ENCODE data around the gene STARD13. TPM values are rescaled to one million over a fixed set of nuclear protein-coding genes. Genes with fewer than 3 reads are reported as not detected.

The STARD13 gene
- total and polyA plus RNA-seq, 4 donors, result 2.7 to 15.3 (median 5.7) TPM

- 92% methylated on average over 3 of the region's 3 CpGs for WGBS
- H3K4me3 ChIP-seq (ENCODE audit: low read depth in 1 of 3, low read length in 3 of 3), result no peak overlapping the region
- no peak for TF ChIP-seq HNF4A (conservative IDR thresholded peaks at IDR 0.05)
- H3K36me3 ChIP-seq (ENCODE audit: control insufficient read depth in 4 of 4, insufficient read depth in 3 of 4, low read depth in 1 of 4, low read length in 3 of 4), result no peaks in the 10 kb centered on the region
- H3K4me1 ChIP-seq (ENCODE audit: control insufficient read depth in 4 of 4, insufficient read depth in 4 of 4, low read length in 3 of 4), result peaks cover 0 to 13% (median 4%) of the 10 kb centered on the region in 4 donors
- no peak overlapping the region for H3K27ac ChIP-seq (ENCODE audit: low read depth in 1 of 2, low read length in 2 of 2)
- no peaks in the 10 kb centered on the region for H3K27me3 ChIP-seq (ENCODE audit: control insufficient read depth in 4 of 4, insufficient read depth in 4 of 4, low read length in 3 of 4)
- no peak for DNase-seq (ENCODE audit: low spot score)
- no peaks in the 10 kb centered on the region for H3K9me3 ChIP-seq (ENCODE audit: control insufficient read depth in 4 of 4, low read length in 3 of 4)
- no peak overlapping the region for H3K9ac ChIP-seq (ENCODE audit: low read depth in 1 of 2, low read length in 2 of 2)
These were observed 79.1 kb downstream of the STARD13 start for GRCh38 chr13:33206425-33206824.

DNA sequence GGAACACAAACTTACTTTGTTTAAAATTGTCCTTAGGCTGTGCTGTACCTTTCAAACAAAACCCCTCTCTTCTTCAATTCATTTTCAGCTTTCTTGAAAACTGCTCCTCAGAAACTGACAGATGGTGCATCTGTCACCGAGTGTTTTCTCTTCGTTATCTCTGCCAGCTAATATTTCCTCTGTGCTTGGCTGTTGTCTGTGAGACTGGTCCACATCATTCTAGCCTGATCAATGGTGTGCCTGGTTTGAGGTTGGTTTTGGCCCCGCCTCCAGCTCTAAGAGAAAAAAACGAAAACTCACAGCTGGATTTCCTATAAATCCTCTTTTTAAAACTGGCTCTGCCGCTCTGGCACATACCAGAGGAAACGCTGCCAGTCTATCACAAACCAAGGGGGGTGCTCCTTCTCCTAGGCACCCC, 79.7 kb downstream of the STARD13 start:
- H3K27ac ChIP-seq (ENCODE audit: low read depth in 1 of 2, low read length in 2 of 2), result peak overlapping the region; percentile 5 to 19
- H3K9me3 ChIP-seq (ENCODE audit: control insufficient read depth in 4 of 4, low read length in 3 of 4), result no peaks in the 10 kb centered on the region
- peaks cover 0 to 13% (median 4%) of the 10 kb centered on the region in 4 donors for H3K4me1 ChIP-seq (ENCODE audit: control insufficient read depth in 4 of 4, insufficient read depth in 4 of 4, low read length in 3 of 4)
- WGBS, result 67% methylated on average over 6 of the region's 6 CpGs
- no peaks in the 10 kb centered on the region for H3K36me3 ChIP-seq (ENCODE audit: control insufficient read depth in 4 of 4, insufficient read depth in 3 of 4, low read depth in 1 of 4, low read length in 3 of 4)
- H3K9ac ChIP-seq (ENCODE audit: low read depth in 1 of 2, low read length in 2 of 2), result no peak overlapping the region
- no peaks in the 10 kb centered on the region for H3K27me3 ChIP-seq (ENCODE audit: control insufficient read depth in 4 of 4, insufficient read depth in 4 of 4, low read length in 3 of 4)
- H3K4me3 ChIP-seq (ENCODE audit: low read depth in 1 of 3, low read length in 3 of 3), result no peak overlapping the region
- no peak for DNase-seq (ENCODE audit: low spot score)
- TF ChIP-seq RXRA (IDR thresholded peaks at IDR 0.05) (no peak), GABPA (IDR thresholded peaks at IDR 0.05 in 1 of 2, conservative IDR thresholded peaks at IDR 0.05 in 1 of 2) (no peak), NR2F2 (IDR thresholded peaks at IDR 0.05) (no peak), EGR1 (IDR thresholded peaks at IDR 0.05; ENCODE audit: low read depth in 2 of 2) (no peak), FOXA2 (IDR thresholded peaks at IDR 0.05) (no peak), RAD21 (IDR thresholded peaks at IDR 0.05) (no peak), TAF1 (conservative IDR thresholded peaks at IDR 0.05) (no peak), YY1 (IDR thresholded peaks at IDR 0.05) (no peak), MAX (IDR thresholded peaks at IDR 0.05) (no peak)
- TF ChIP-seq, protein P1, sequence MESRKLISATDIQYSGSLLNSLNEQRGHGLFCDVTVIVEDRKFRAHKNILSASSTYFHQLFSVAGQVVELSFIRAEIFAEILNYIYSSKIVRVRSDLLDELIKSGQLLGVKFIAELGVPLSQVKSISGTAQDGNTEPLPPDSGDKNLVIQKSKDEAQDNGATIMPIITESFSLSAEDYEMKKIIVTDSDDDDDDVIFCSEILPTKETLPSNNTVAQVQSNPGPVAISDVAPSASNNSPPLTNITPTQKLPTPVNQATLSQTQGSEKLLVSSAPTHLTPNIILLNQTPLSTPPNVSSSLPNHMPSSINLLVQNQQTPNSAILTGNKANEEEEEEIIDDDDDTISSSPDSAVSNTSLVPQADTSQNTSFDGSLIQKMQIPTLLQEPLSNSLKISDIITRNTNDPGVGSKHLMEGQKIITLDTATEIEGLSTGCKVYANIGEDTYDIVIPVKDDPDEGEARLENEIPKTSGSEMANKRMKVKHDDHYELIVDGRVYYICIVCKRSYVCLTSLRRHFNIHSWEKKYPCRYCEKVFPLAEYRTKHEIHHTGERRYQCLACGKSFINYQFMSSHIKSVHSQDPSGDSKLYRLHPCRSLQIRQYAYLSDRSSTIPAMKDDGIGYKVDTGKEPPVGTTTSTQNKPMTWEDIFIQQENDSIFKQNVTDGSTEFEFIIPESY (IDR thresholded peaks at IDR 0.05), result no peak
- TF ChIP-seq, protein P2, sequence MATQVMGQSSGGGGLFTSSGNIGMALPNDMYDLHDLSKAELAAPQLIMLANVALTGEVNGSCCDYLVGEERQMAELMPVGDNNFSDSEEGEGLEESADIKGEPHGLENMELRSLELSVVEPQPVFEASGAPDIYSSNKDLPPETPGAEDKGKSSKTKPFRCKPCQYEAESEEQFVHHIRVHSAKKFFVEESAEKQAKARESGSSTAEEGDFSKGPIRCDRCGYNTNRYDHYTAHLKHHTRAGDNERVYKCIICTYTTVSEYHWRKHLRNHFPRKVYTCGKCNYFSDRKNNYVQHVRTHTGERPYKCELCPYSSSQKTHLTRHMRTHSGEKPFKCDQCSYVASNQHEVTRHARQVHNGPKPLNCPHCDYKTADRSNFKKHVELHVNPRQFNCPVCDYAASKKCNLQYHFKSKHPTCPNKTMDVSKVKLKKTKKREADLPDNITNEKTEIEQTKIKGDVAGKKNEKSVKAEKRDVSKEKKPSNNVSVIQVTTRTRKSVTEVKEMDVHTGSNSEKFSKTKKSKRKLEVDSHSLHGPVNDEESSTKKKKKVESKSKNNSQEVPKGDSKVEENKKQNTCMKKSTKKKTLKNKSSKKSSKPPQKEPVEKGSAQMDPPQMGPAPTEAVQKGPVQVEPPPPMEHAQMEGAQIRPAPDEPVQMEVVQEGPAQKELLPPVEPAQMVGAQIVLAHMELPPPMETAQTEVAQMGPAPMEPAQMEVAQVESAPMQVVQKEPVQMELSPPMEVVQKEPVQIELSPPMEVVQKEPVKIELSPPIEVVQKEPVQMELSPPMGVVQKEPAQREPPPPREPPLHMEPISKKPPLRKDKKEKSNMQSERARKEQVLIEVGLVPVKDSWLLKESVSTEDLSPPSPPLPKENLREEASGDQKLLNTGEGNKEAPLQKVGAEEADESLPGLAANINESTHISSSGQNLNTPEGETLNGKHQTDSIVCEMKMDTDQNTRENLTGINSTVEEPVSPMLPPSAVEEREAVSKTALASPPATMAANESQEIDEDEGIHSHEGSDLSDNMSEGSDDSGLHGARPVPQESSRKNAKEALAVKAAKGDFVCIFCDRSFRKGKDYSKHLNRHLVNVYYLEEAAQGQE (IDR thresholded peaks at IDR 0.05), result no peak

- H3K9ac ChIP-seq (ENCODE audit: low read depth in 1 of 2, low read length in 2 of 2), result no peak overlapping the region
- no peak overlapping the region for H3K4me3 ChIP-seq (ENCODE audit: low read depth in 1 of 3, low read length in 3 of 3)
- H3K27ac ChIP-seq (ENCODE audit: low read depth in 1 of 2, low read length in 2 of 2), result no peak overlapping the region
- peaks cover 0 to 13% (median 4%) of the 10 kb centered on the region in 4 donors for H3K4me1 ChIP-seq (ENCODE audit: control insufficient read depth in 4 of 4, insufficient read depth in 4 of 4, low read length in 3 of 4)
- no peak for TF ChIP-seq YY1 (IDR thresholded peaks at IDR 0.05)
- TF ChIP-seq, protein P1 (IDR thresholded peaks at IDR 0.05), result no peak
- TF ChIP-seq, protein P3, sequence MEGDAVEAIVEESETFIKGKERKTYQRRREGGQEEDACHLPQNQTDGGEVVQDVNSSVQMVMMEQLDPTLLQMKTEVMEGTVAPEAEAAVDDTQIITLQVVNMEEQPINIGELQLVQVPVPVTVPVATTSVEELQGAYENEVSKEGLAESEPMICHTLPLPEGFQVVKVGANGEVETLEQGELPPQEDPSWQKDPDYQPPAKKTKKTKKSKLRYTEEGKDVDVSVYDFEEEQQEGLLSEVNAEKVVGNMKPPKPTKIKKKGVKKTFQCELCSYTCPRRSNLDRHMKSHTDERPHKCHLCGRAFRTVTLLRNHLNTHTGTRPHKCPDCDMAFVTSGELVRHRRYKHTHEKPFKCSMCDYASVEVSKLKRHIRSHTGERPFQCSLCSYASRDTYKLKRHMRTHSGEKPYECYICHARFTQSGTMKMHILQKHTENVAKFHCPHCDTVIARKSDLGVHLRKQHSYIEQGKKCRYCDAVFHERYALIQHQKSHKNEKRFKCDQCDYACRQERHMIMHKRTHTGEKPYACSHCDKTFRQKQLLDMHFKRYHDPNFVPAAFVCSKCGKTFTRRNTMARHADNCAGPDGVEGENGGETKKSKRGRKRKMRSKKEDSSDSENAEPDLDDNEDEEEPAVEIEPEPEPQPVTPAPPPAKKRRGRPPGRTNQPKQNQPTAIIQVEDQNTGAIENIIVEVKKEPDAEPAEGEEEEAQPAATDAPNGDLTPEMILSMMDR (IDR thresholded peaks at IDR 0.05; ENCODE audit: low read depth, low read length, missing input control), result no peak
- TF ChIP-seq RAD21 (IDR thresholded peaks at IDR 0.05), result no peak
- no peak for TF ChIP-seq SP1 (IDR thresholded peaks at IDR 0.05)
- no peak for TF ChIP-seq RXRA (IDR thresholded peaks at IDR 0.05)
- TF ChIP-seq NR2F2 (IDR thresholded peaks at IDR 0.05), result no peak
- TF ChIP-seq EGR1 (IDR thresholded peaks at IDR 0.05; ENCODE audit: low read depth in 2 of 2), result no peak
- no peak for TF ChIP-seq MAX (IDR thresholded peaks at IDR 0.05)
- TF ChIP-seq HNF4G (IDR thresholded peaks at IDR 0.05), result no peak
- TF ChIP-seq JUND (IDR thresholded peaks at IDR 0.05), result no peak
- TF ChIP-seq FOXA1 (IDR thresholded peaks at IDR 0.05), result no peak
- TF ChIP-seq HNF4A (conservative IDR thresholded peaks at IDR 0.05), result no peak
- TF ChIP-seq ATF3 (IDR thresholded peaks at IDR 0.05), result no peak
- no peak for TF ChIP-seq FOXA2 (IDR thresholded peaks at IDR 0.05)
- no peaks in the 10 kb centered on the region for H3K27me3 ChIP-seq (ENCODE audit: control insufficient read depth in 4 of 4, insufficient read depth in 4 of 4, low read length in 3 of 4)
- H3K36me3 ChIP-seq (ENCODE audit: control insufficient read depth in 4 of 4, insufficient read depth in 3 of 4, low read depth in 1 of 4, low read length in 3 of 4), result no peaks in the 10 kb centered on the region
- no peaks in the 10 kb centered on the region for H3K9me3 ChIP-seq (ENCODE audit: control insufficient read depth in 4 of 4, low read length in 3 of 4)
- WGBS, result 74% methylated on average over 4 of the region's 4 CpGs
- no peak for DNase-seq (ENCODE audit: low spot score)
These were observed 80.3 kb downstream of the STARD13 start for GRCh38 chr13:33205224-33205623.

Measured in liver (tissue), 9 donors.